Osteoblast (primary cell): ENCODE data around the gene CARD11. TPM values are rescaled to one million over a fixed set of nuclear protein-coding genes. Genes with fewer than 3 reads are reported as not detected.

ENCODE experiments used
- DNase-seq: peaks from one replicate; pipeline ENCODE4 v3.0.0; 2011; ENCODE audit warnings: low spot score, mixed read lengths; ENCODE audit not compliant: insufficient read length; ENCODE audit errors: missing footprints
- H2AFZ ChIP-seq: 2 replicates; pipeline ENCODE4 v1.6.0; 2011; ENCODE audit warnings: mild to moderate bottlenecking, low read length
- H3K27ac ChIP-seq: 2 replicates; pipeline ENCODE4 v1.5.1; 2011; ENCODE audit warnings: mild to moderate bottlenecking, low read depth, low read length, moderate library complexity
- H3K27me3 ChIP-seq: 2 replicates; pipeline ENCODE4 v1.6.0; 2012; ENCODE audit warnings: mild to moderate bottlenecking, control low read depth, inconsistent platforms, low read length, moderate library complexity; ENCODE audit not compliant: insufficient read depth
- H3K36me3 ChIP-seq: 2 replicates; pipeline ENCODE4 v1.5.1; 2011; ENCODE audit warnings: mild to moderate bottlenecking, low read length, control low read depth, moderate library complexity; ENCODE audit not compliant: insufficient read depth
- H3K4me1 ChIP-seq: 2 replicates; pipeline ENCODE4 v1.5.1; 2011; ENCODE audit warnings: mild to moderate bottlenecking, low read length, control low read depth, moderate library complexity; ENCODE audit not compliant: insufficient read depth
- H3K4me2 ChIP-seq: 2 replicates; pipeline ENCODE4 v1.6.0; 2011; ENCODE audit warnings: mild to moderate bottlenecking, low read length; ENCODE audit not compliant: insufficient read depth
- H3K4me3 ChIP-seq: fragments of 200-600 bp; sonication (generic); 3 replicates; pipeline ENCODE4 v1.5.1; 2012; ENCODE audit warnings: mild to moderate bottlenecking, low read length, inconsistent platforms; ENCODE audit not compliant: insufficient read depth
- H3K79me2 ChIP-seq: 2 replicates; pipeline ENCODE4 v1.6.0; 2012; ENCODE audit warnings: mild to moderate bottlenecking, low read length, control low read depth, inconsistent platforms; ENCODE audit not compliant: insufficient read depth
- H3K9me3 ChIP-seq: 2 replicates; pipeline ENCODE4 v1.5.1; 2011; ENCODE audit warnings: low read depth, low read length, control low read depth
- H4K20me1 ChIP-seq: 2 replicates; pipeline ENCODE4 v1.6.0; 2012; ENCODE audit warnings: mild to moderate bottlenecking, low read length, control low read depth; ENCODE audit not compliant: insufficient read depth
- CTCF ChIP-seq: IDR thresholded peaks from 2 replicates; pipeline ENCODE4 v1.5.1; 2011; ENCODE audit warnings: mild to moderate bottlenecking, low read depth, low read length, moderate library complexity; ENCODE audit errors: extremely low read depth
- total RNA-seq: library from RNA; depleted of rRNA; stranded (reverse); fragments of >200 nt; gene quantifications from 2 replicates; pipeline ENCODE4 v1.2.3, GENCODE V29; 2012

Gene CARD11
- total RNA-seq, 1 donor: not detected

- Histone ChIP-seq H4K20me1 (no peaks in the 10 kb centered on the region), H3K79me2 (no peaks in the 10 kb centered on the region), H3K9me3 (no peaks in the 10 kb centered on the region), H3K4me3 (no peak overlapping the region), H3K36me3 (no peaks in the 10 kb centered on the region), H3K27me3 (no peaks in the 10 kb centered on the region), H3K4me2 (no peak overlapping the region), H3K27ac (no peak overlapping the region), H2AFZ (no peak overlapping the region), H3K4me1 (no peaks in the 10 kb centered on the region)
- no peak for TF ChIP-seq CTCF
- no peak for DNase-seq
Measured at GRCh38 chr7:2982831-2983230, 60.8 kb downstream of the CARD11 start.

- H3K4me1 ChIP-seq: no peaks in the 10 kb centered on the region
- H4K20me1 ChIP-seq: no peaks in the 10 kb centered on the region
- H2AFZ ChIP-seq: no peak overlapping the region
- H3K4me2 ChIP-seq: no peak overlapping the region
- no peak overlapping the region for H3K4me3 ChIP-seq
- H3K36me3 ChIP-seq: no peaks in the 10 kb centered on the region
- H3K9me3 ChIP-seq: no peaks in the 10 kb centered on the region
- TF ChIP-seq CTCF: no peak
- no peak overlapping the region for H3K27ac ChIP-seq
- H3K79me2 ChIP-seq: no peaks in the 10 kb centered on the region
- peak; percentile 58 for DNase-seq
- no peaks in the 10 kb centered on the region for H3K27me3 ChIP-seq
Measured at GRCh38 chr7:2982401-2982800, 61.3 kb downstream of the CARD11 start.

- Histone ChIP-seq H3K27ac (no peak overlapping the region), H4K20me1 (no peaks in the 10 kb centered on the region), H3K4me1 (no peaks in the 10 kb centered on the region), H3K9me3 (no peaks in the 10 kb centered on the region), H2AFZ (no peak overlapping the region), H3K27me3 (no peaks in the 10 kb centered on the region), H3K36me3 (no peaks in the 10 kb centered on the region), H3K79me2 (no peaks in the 10 kb centered on the region), H3K4me2 (no peak overlapping the region), H3K4me3 (no peak overlapping the region)
- TF ChIP-seq CTCF: no peak
- DNase-seq: no peak
Measured at GRCh38 chr7:2981103-2981480, 62.6 kb downstream of the CARD11 start.

GRCh38 chr7:2980401-2981102 lies 63.1 kb downstream of the CARD11 start:
- H3K27ac ChIP-seq: no peak overlapping the region
- no peak overlapping the region for H3K4me2 ChIP-seq
- H3K4me1 ChIP-seq: no peaks in the 10 kb centered on the region
- no peak for TF ChIP-seq CTCF
- no peaks in the 10 kb centered on the region for H4K20me1 ChIP-seq
- H3K36me3 ChIP-seq: no peaks in the 10 kb centered on the region
- no peak overlapping the region for H3K4me3 ChIP-seq
- no peak overlapping the region for H2AFZ ChIP-seq
- H3K27me3 ChIP-seq: no peaks in the 10 kb centered on the region
- DNase-seq: no peak
- no peaks in the 10 kb centered on the region for H3K9me3 ChIP-seq
- no peaks in the 10 kb centered on the region for H3K79me2 ChIP-seq
